Activated T-cell treated with anti-CD3 and anti-CD28 coated beads, Interleukin-2, amount 50 U/mL, for 72 hours (primary cell): Measurements from ENCODE around the gene NDUFB5. TPM values are rescaled to one million over a fixed set of nuclear protein-coding genes. Genes with fewer than 3 reads are reported as not detected.

Experiments
- ATAC-seq, 2 donors: fragments of 150-1000 bp; cut with Tn5 transposase; replicated peaks in 1 of 2; 2 replicates each; pipeline ENCODE4 v1.10.0; 2021; ENCODE audit warnings: moderate library complexity in 2 of 2, mild to moderate bottlenecking in 1 of 2
- DNase-seq, 2 donors: peaks; one replicate each; pipeline ENCODE4 v3.0.0; 2021 to 2022; ENCODE audit warnings: mixed read lengths in 1 of 2
- H3K27ac Mint-ChIP-seq: one replicate; pipeline ENCODE4 v1.8.0; 2022; ENCODE audit warnings: mild to moderate bottlenecking, moderate library complexity, mixed read lengths
- H3K27me3 Mint-ChIP-seq: one replicate; pipeline ENCODE4 v1.8.0; 2022; ENCODE audit warnings: low read depth, mixed read lengths
- H3K36me3 Mint-ChIP-seq, 2 donors: one replicate each; pipeline ENCODE4 v1.8.0; 2022; ENCODE audit warnings: mixed read lengths in 2 of 2, mild to moderate bottlenecking in 1 of 2; ENCODE audit not compliant: insufficient read depth in 2 of 2
- H3K4me1 Mint-ChIP-seq: one replicate; pipeline ENCODE4 v1.8.0; 2022; ENCODE audit warnings: low read depth, mixed read lengths
- H3K4me3 Mint-ChIP-seq, 2 donors: one replicate each; pipeline ENCODE4 v1.8.0; 2022; ENCODE audit warnings: mild to moderate bottlenecking in 2 of 2, mixed read lengths in 2 of 2, moderate library complexity in 2 of 2
- H3K9me3 Mint-ChIP-seq, 2 donors: one replicate each; pipeline ENCODE4 v1.8.0; 2022; ENCODE audit warnings: mixed read lengths in 2 of 2
- total RNA-seq, 2 donors: library from RNA; stranded (reverse); gene quantifications; one replicate each; pipeline ENCODE4 v1.2.3, GENCODE V29; 2022

The NDUFB5 gene
- total RNA-seq, 2 donors from 2014 or later: 114 to 133 TPM

DNA sequence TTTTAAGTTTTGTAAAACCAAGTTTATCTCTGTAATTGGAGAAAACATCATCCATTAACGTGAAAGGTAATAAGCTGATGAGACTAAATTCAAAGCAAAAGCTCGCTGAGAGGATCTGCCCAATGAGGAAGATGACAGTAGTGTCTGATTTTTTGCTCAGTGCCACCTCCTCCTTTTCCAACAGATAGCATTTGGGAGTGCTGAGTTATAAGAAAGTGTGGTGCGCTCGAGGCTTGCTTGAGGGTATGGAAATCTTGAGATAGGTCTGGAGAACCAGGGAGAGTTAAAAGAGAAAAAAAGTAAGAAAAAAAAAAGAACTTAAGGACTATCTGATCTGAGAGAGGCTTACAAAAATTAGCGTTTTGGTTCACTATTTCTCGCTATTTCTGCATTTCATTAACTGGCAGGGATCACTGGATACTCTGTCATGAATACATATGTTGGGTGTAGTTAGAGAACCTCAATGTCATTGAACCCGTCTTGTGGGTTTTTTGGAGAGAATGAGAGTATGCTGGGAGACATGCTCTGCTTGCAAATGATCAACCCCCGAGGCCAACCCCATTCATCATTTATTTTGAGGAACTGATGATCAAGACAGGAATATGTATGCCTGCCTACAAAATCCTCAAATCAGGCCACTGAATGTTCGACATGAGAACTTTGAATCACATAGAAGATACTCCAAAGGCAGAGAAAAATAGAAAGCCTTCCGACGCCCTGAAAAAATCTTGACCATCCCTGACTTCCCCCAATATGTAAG, 47.3 kb downstream of the NDUFB5 start:
- Mint-ChIP-seq H3K4me3 (peak overlapping the region; percentile 69 to 79), H3K36me3 (peaks cover 4 to 6% of the 10 kb centered on the region in 2 donors), H3K4me1 (peaks cover 26% of the 10 kb centered on the region), H3K9me3 (no peaks in the 10 kb centered on the region), H3K27ac (peak overlapping the region; percentile 74), H3K27me3 (peaks cover 11% of the 10 kb centered on the region)
- DNase-seq (no peak), ATAC-seq (no peak)

DNA sequence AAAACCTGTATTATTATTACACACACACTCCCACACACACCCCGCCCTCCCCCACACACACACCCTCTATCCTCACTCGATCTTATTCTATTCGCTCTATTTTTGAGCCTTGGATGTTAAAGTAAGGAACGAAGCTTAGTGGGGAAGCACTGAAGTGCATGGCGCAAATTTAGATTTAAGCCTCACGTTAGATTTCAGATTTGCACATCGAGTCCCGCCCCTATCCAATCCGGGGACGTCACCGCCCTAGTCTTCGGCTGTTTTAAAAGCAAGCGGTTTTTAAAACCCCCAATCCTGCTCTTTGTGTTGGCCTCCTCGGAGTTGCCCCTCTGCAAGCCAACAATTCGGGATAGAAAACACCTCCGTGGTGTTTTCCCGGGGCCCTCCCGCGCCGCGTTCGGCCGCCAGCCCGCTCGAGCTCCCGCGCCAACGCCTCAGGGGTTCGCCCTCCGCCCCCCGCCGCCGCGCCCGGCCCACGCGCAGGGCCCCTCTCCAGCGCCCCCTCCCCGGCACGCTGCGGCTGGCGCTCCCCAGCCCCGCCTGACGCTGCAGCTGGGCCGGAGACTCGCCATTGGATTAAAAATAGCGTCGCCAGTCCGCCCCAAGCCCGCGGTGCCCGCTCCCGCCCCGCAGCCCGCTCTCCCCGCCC, 48.0 kb downstream of the NDUFB5 start, which contains the start of gene USP13:
USP13 (plus strand) TSS at position 594 of the 649 bp plus-strand sequence. CDS start 186 bp downstream, outside the sequence.
- H3K4me3 Mint-ChIP-seq: peak within 1 kb of the TSS; percentile 94 to 96
- peak within 1 kb of the TSS; percentile 88 for H3K27ac Mint-ChIP-seq
- DNase-seq (peak; percentile 57), ATAC-seq (peak; percentile 62 to 68)
- peaks cover 26% of the 10 kb centered on the region for H3K4me1 Mint-ChIP-seq
- H3K36me3 Mint-ChIP-seq: peaks cover 4 to 6% of the 10 kb centered on the region in 2 donors
- H3K27me3 Mint-ChIP-seq: peaks cover 11% of the 10 kb centered on the region
- H3K9me3 Mint-ChIP-seq: no peaks in the 10 kb centered on the region

DNA sequence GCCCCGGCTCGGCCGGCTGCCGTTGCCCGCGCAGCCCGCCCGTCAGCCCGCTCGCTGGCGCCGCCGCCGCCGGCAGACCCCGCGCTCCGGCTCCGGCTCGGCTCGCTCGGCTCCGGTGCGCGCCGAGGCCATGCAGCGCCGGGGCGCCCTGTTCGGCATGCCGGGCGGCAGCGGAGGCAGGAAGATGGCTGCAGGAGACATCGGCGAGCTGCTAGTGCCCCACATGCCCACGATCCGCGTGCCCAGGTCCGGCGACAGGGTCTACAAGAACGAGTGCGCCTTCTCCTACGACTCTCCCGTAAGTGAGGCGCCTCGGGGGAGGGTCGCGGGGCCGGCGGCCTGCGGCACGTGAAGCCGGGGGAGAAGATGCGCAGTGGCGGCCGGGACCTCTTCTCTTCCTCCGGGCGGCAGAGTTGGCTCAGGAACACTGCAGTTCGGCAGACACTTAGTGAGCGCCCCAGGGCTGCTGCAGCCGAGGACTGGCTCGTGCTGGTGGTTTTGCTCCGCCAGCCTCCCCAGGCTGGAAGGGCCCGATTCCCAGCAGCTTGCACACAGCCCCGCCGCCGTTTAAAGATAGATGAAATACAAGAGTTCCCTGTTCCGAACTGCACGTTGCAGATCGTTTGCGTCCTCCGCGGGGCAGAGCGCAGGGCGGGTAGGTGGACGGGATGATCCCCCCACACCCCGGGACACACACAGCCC, 48.7 kb downstream of the NDUFB5 start:
- Mint-ChIP-seq H3K27ac (peak overlapping the region; percentile 88), H3K4me1 (peaks cover 29% of the 10 kb centered on the region), H3K9me3 (no peaks in the 10 kb centered on the region), H3K27me3 (peaks cover 11% of the 10 kb centered on the region), H3K36me3 (peaks cover 4 to 6% of the 10 kb centered on the region in 2 donors), H3K4me3 (peak overlapping the region; percentile 94 to 96)
- ATAC-seq (peak; percentile 75 to 81), DNase-seq (peak; percentile 65 to 66)

DNA sequence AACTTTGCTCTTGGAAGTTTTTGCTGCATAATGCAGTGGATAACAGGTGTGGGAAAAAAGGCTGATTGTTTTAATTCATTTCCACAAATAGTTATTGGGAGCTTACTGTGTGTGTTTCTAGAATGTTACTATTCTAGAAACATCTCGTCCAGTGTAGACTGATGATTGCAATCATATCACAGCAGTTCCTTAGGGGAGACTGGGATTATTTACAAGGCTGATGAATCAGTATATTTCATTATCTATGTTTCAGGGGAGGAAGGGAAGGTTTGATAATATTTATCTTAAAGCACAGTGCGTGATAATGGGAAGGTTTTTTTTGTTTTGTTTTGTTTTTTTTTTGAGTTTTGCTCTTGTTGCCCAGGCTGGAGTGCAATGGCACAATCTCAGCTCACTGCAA, 50.6 kb downstream of the NDUFB5 start:
- Mint-ChIP-seq H3K9me3 (no peaks in the 10 kb centered on the region), H3K4me3 (peak overlapping the region; percentile 46 to 79), H3K27me3 (peaks cover 11% of the 10 kb centered on the region), H3K36me3 (peaks cover 4 to 6% of the 10 kb centered on the region in 2 donors), H3K4me1 (peaks cover 31% of the 10 kb centered on the region), H3K27ac (no peak overlapping the region)
- DNase-seq (no peak), ATAC-seq (no peak)

DNA sequence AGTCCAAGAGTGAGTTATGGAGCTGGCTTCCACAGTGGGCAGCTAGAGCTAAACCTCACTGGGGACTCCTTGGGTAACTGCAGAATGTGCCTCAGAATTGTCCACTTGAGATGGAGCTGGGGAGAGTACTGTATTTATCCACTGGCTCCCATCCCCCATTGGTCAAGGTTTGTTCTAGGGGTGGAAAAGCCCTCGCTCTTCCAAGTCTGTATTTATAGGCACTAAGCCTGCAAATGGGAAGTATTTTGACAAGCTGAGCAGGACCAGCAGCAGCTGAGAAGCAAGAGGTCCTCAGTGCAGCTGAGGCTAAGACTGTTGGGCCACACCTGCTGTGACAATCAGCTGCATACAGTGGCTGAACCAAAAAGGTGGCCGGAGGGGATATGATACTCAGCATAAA, 54.0 kb downstream of the NDUFB5 start:
- Mint-ChIP-seq H3K4me3 (no peak overlapping the region), H3K27ac (no peak overlapping the region), H3K4me1 (peaks cover 22% of the 10 kb centered on the region), H3K27me3 (no peaks in the 10 kb centered on the region), H3K36me3 (peaks cover 2 to 4% of the 10 kb centered on the region in 2 donors), H3K9me3 (no peaks in the 10 kb centered on the region)
- ATAC-seq (no peak), DNase-seq (no peak)

DNA sequence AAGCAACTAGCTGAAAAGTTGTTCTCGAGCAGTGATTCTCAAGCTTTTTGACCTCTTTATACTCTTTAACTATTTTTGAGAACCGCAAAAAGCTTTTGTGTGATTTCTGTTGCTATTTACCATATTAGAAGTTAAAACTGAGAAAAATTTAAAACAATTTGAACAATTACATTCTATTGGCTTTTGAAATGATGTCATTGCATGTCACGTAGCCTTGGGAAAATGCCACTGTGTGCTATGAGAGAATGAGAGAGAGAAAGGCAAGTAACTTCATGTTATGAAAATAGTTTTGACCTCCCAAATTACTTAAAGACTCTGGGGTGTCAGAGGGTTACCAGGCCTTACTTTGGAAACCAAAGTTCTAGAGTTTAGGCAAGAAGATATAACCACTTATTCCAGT, 56.3 kb downstream of the NDUFB5 start:
- Mint-ChIP-seq H3K27me3 (no peaks in the 10 kb centered on the region), H3K4me3 (no peak overlapping the region), H3K4me1 (peaks cover 8% of the 10 kb centered on the region), H3K9me3 (no peaks in the 10 kb centered on the region), H3K27ac (no peak overlapping the region), H3K36me3 (no peaks in the 10 kb centered on the region)
- ATAC-seq: no peak
- DNase-seq: no peak

DNA sequence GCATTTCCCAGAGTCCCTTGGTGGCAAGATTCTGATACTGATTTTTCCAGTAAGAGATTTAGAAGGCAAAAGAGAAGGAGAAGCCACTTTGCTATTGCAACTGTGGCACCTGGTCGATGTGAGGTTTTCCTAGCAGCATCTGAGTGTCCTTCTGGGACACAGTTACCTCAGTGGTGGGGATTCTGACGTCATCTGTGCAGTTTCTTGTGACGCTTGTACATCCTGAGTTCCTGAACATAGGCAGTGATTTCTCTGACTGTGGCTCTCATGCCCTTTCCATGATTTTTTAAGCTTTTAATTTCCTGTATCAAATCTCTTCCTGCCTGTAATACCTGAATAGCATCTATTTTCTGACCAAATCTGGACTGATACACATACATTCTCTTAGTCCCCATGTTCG, 57.2 kb downstream of the NDUFB5 start:
- no peak overlapping the region for H3K27ac Mint-ChIP-seq
- ATAC-seq (no peak), DNase-seq (no peak)
- no peak overlapping the region for H3K4me3 Mint-ChIP-seq
- H3K4me1 Mint-ChIP-seq: peaks cover 10% of the 10 kb centered on the region
- H3K9me3 Mint-ChIP-seq: no peaks in the 10 kb centered on the region
- no peaks in the 10 kb centered on the region for H3K36me3 Mint-ChIP-seq
- no peaks in the 10 kb centered on the region for H3K27me3 Mint-ChIP-seq

DNA sequence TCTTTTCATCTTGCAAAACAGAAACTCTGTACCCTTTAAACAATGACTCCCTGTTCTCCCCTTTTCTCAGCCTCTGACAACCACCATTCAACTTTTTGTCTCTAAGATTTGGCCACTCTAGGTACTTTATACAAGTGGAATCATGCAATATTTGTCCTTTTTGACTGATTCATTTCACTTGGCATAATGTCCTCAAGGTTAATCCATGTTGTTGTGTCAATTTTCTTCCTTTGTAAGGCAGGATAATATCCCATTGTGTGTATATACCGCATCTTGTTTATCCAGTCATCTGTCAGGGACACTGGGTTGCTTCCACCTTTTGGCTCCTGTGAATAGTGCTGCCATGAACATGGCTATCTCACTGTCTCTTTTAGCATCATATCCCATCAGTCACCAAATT, 58.5 kb downstream of the NDUFB5 start:
- Mint-ChIP-seq H3K27ac (no peak overlapping the region), H3K27me3 (no peaks in the 10 kb centered on the region), H3K4me1 (peaks cover 9% of the 10 kb centered on the region), H3K4me3 (no peak overlapping the region), H3K36me3 (no peaks in the 10 kb centered on the region), H3K9me3 (no peaks in the 10 kb centered on the region)
- DNase-seq (no peak), ATAC-seq (no peak)

DNA sequence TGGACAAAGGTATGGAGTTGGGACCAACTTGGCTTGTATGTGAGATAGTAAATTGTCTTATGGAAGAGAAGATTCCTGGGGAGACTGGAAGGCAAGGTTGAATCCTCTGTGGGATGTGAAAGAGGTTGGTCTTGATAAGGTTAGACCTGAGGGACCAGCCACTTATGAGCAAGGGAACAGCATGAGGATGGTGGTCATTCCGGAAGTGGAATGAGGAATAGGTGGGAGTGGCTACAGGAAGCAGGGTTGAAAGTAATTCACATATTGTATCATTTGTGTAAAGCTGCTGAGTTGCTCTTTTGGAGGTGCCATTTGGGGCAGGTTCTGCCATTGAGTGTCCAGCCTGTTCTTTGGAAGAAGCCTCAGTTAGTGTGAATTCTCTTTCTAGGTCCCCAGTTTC, 61.4 kb downstream of the NDUFB5 start:
- H3K27me3 Mint-ChIP-seq: no peaks in the 10 kb centered on the region
- H3K27ac Mint-ChIP-seq: no peak overlapping the region
- H3K36me3 Mint-ChIP-seq: no peaks in the 10 kb centered on the region
- no peak overlapping the region for H3K4me3 Mint-ChIP-seq
- H3K4me1 Mint-ChIP-seq: peaks cover 5% of the 10 kb centered on the region
- no peaks in the 10 kb centered on the region for H3K9me3 Mint-ChIP-seq
- DNase-seq: no peak
- ATAC-seq: no peak

DNA sequence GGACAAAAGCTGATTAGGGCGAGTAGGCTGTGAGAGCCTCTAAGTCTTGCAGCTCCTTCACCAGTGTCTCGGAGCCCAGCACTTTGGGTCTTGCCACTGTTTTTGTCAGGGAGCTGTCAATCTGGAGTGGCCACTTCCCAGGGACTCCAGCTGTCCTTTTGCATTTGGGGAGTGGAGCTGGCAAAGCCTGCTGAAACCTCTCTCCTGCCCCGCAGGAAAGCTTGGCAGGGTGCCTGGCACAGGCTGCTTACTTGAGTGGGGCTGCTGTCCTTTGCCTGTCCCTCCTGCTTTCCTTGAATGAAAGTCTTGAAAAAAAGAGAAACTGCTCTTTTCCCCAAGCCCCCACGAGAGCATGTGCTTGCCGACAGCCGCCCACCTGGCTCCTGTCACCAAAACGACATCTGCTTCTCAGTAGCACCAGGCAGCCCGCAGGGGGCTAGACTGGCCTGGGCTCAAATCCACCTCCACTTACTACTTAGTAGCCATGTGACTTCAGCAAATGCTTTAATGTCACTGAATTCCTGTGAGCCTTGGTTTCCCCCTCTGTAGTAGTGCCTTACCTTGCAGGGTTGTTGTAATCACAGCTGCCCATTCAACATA, 61.9 kb downstream of the NDUFB5 start:
- Mint-ChIP-seq H3K9me3 (no peaks in the 10 kb centered on the region), H3K27me3 (no peaks in the 10 kb centered on the region), H3K4me1 (peaks cover 5% of the 10 kb centered on the region), H3K4me3 (no peak overlapping the region), H3K36me3 (no peaks in the 10 kb centered on the region), H3K27ac (no peak overlapping the region)
- ATAC-seq: no peak
- DNase-seq: no peak

DNA sequence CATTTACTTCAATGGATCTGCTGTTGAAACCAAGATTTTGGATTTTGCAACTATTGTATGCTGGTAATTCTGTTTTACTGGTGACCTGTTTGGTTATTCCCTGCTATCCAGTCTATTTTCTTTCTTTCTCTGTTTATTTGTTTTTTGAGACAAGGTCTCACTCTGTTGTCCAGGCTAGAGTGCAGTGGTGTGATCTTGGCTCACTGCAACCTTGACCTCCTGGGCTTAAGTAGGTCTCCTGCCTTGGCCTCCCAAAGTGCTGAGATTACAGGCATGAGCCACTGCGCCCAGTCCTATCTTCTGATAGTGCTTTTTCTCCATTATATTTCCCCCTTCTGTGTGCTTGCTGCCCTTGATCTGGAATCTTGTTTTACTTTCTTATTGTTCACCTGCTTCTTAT, 63.8 kb downstream of the NDUFB5 start:
- Mint-ChIP-seq H3K27ac (no peak overlapping the region), H3K27me3 (no peaks in the 10 kb centered on the region), H3K36me3 (peaks cover 0 to 1% of the 10 kb centered on the region in 2 donors), H3K4me3 (no peak overlapping the region), H3K9me3 (no peaks in the 10 kb centered on the region), H3K4me1 (peaks cover 5% of the 10 kb centered on the region)
- ATAC-seq: no peak
- DNase-seq: no peak

DNA sequence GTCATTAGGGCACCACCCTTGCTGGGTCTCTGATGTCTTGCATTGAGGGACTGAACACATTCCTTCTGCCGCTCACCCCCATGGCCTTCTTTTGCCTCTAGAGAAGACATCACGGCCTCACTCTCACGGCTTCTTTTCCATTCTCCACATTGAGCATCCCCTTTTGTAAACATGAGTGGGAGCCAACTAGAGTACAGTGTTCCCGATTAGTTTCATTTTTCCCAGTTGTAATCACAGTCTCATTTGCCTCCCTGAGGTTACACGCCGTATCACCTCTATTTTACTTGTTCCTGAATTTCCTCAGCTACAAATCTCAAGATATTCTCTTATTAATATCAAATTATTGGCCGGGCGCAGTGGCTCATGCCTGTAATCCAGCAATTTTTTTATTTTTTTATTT, 65.7 kb downstream of the NDUFB5 start:
- Mint-ChIP-seq H3K4me3 (no peak overlapping the region), H3K27me3 (no peaks in the 10 kb centered on the region), H3K27ac (no peak overlapping the region), H3K36me3 (peaks cover 0 to 1% of the 10 kb centered on the region in 2 donors), H3K4me1 (peaks cover 5% of the 10 kb centered on the region), H3K9me3 (no peaks in the 10 kb centered on the region)
- no peak for ATAC-seq
- DNase-seq: no peak

DNA sequence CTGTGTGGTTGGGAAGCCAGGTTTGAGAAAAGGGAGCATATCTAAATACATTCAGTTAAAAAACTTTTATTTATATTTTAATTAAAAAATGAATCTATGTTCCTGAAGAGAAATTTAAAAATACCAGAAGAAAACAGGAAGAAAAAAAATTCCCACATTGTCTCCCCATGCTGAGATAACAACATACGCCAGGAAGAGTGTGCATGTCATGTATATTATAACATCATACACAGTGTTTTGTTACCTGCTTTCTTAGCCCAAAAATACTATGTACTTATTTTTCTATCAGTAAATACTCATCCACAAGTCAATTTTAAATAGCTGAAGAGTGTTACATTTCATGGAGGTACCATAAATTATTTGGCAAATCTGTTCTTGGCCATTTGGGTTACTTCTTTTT, 66.7 kb downstream of the NDUFB5 start:
- H3K4me3 Mint-ChIP-seq: no peak overlapping the region
- DNase-seq: no peak
- H3K4me1 Mint-ChIP-seq: no peaks in the 10 kb centered on the region

More for the DNA sequence above, 66.7 kb downstream of the NDUFB5 start:
- no peaks in the 10 kb centered on the region for H3K27me3 Mint-ChIP-seq
- H3K27ac Mint-ChIP-seq: no peak overlapping the region
- H3K36me3 Mint-ChIP-seq: peaks cover 0 to 1% of the 10 kb centered on the region in 2 donors
- ATAC-seq: no peak
- no peaks in the 10 kb centered on the region for H3K9me3 Mint-ChIP-seq
